HepG2 (cell line): ENCODE measurements around the gene PTPN14. TPM values are rescaled to one million over a fixed set of nuclear protein-coding genes. Genes with fewer than 3 reads are reported as not detected.

ENCODE experiments used
- ARID2 ChIP-seq: sonication (generic); formaldehyde crosslinking; IDR thresholded peaks from 2 replicates; pipeline ENCODE4 v1.8.1; 2022; ENCODE audit warnings: mild to moderate bottlenecking, missing genetic modification reagents, borderline replicate concordance
- CBX1 ChIP-seq: IDR thresholded peaks from one replicate; pipeline ENCODE4 v1.6.1; 2016; ENCODE audit warnings: antibody characterized with exemption, low read depth
- CEBPB ChIP-seq: IDR thresholded peaks from 2 replicates; pipeline ENCODE4 v1.6.1; 2011; ENCODE audit warnings: low read depth, low read length, improper control_type of control experiment, borderline replicate concordance
- EHMT2 ChIP-seq: fragments of 200-600 bp; sonication (generic); IDR thresholded peaks from 2 replicates; pipeline ENCODE4 v1.7.0; 2017; ENCODE audit warnings: antibody characterized with exemption, low read depth, low read length, borderline replicate concordance
- FOXK2 ChIP-seq: fragments of 450-650 bp; IDR thresholded peaks from 2 replicates; pipeline ENCODE4 v1.6.1; 2016
- HMGXB3 ChIP-seq: sonication (generic); formaldehyde crosslinking; IDR thresholded peaks from 2 replicates; pipeline ENCODE4 v1.4.0; 2020; ENCODE audit warnings: missing genetic modification reagents, borderline replicate concordance
- KAT2B ChIP-seq: fragments of 150-350 bp; IDR thresholded peaks from 2 replicates; pipeline ENCODE4 v1.6.1; 2014; ENCODE audit warnings: low read depth, low read length, borderline replicate concordance
- LBX2 ChIP-seq: sonication (generic); formaldehyde crosslinking; IDR thresholded peaks from 2 replicates; pipeline ENCODE4 v1.5.0; 2020; ENCODE audit warnings: missing genetic modification reagents, mild to moderate bottlenecking, borderline replicate concordance
- NFE2L1 ChIP-seq: sonication (generic); formaldehyde crosslinking; IDR thresholded peaks from 2 replicates; pipeline ENCODE4 v1.4.0; 2020; ENCODE audit warnings: missing genetic modification reagents, mild to moderate bottlenecking, borderline replicate concordance
- PAF1 ChIP-seq: IDR thresholded peaks from 2 replicates; pipeline ENCODE4 v1.6.1; 2016; ENCODE audit warnings: missing genetic modification reagents, missing compliant biosample characterization
- PHF5A ChIP-seq: IDR thresholded peaks from one replicate; pipeline ENCODE4 v1.6.1; 2018; ENCODE audit warnings: low read depth, missing genetic modification reagents; ENCODE audit not compliant: unreplicated experiment
- RNF219 ChIP-seq: sonication (generic); formaldehyde crosslinking; IDR thresholded peaks from 2 replicates; pipeline ENCODE4 v1.5.0; 2020; ENCODE audit warnings: mild to moderate bottlenecking, missing genetic modification reagents
- RORA ChIP-seq: sonication (generic); formaldehyde crosslinking; IDR thresholded peaks from 2 replicates; pipeline ENCODE4 v1.5.0; 2020; ENCODE audit warnings: mild to moderate bottlenecking, missing genetic modification reagents, moderate library complexity
- SAP130 ChIP-seq: IDR thresholded peaks from 2 replicates; pipeline ENCODE4 v1.6.1; 2016; ENCODE audit warnings: low read depth
- SATB2 ChIP-seq: sonication (generic); formaldehyde crosslinking; IDR thresholded peaks from 2 replicates; pipeline ENCODE4 v1.5.0; 2020; ENCODE audit warnings: missing genetic modification reagents
- SNRNP70 ChIP-seq: fragments of 200-400 bp; formaldehyde crosslinking; IDR thresholded peaks from 2 replicates; pipeline ENCODE4 v1.6.1; 2017; ENCODE audit warnings: mild to moderate bottlenecking, low read depth, low read length, moderate library complexity
- TFDP1 ChIP-seq: IDR thresholded peaks from 2 replicates; pipeline ENCODE4 v1.6.1; 2016; ENCODE audit warnings: missing compliant biosample characterization, missing genetic modification reagents, borderline replicate concordance
- U2AF2 ChIP-seq: fragments of 200-400 bp; formaldehyde crosslinking; IDR thresholded peaks from 2 replicates; pipeline ENCODE4 v1.6.1; 2017; ENCODE audit warnings: low read depth, mild to moderate bottlenecking, low read length
- ZNF10 ChIP-seq: sonication (generic); formaldehyde crosslinking; IDR thresholded peaks from 2 replicates; pipeline ENCODE4 v1.4.0; 2020; ENCODE audit warnings: mild to moderate bottlenecking, low read depth, missing genetic modification reagents, borderline replicate concordance
- ZNF547 ChIP-seq: sonication (generic); formaldehyde crosslinking; IDR thresholded peaks from 2 replicates; pipeline ENCODE4 v1.5.1; 2020; ENCODE audit warnings: mild to moderate bottlenecking, missing genetic modification reagents
- ZNF576 ChIP-seq: sonication (generic); formaldehyde crosslinking; IDR thresholded peaks from 2 replicates; pipeline ENCODE4 v1.4.0; 2020; ENCODE audit warnings: mild to moderate bottlenecking, missing genetic modification reagents
- ZNF703 ChIP-seq: sonication (generic); formaldehyde crosslinking; IDR thresholded peaks from 2 replicates; pipeline ENCODE4 v1.5.1; 2020; ENCODE audit warnings: missing genetic modification reagents, mild to moderate bottlenecking, moderate library complexity, borderline replicate concordance
- ZNF839 ChIP-seq: sonication (generic); formaldehyde crosslinking; IDR thresholded peaks from 2 replicates; pipeline ENCODE4 v1.4.0; 2020; ENCODE audit warnings: missing genetic modification reagents, mild to moderate bottlenecking, borderline replicate concordance
- polyA plus RNA-seq, 8 experiments: library from polyadenylated mRNA; depleted of rRNA in 3 of 8; stranded (reverse) in 7 of 8; unstranded in 1 of 8; fragments of >200 nt; fragmentation: Illumina TruSeq in 4 of 8; extraction: Trizol in 4 of 8; gene quantifications; 2 replicates each; pipeline versions ENCODE4 v1.2.1 to v1.2.3, GENCODE V29; 2011 to 2016; ENCODE audit warnings: low read depth in 4 of 8, missing spikeins in 1 of 8, mixed read lengths in 1 of 8; ENCODE audit not compliant: insufficient read depth in 1 of 8
- total RNA-seq, 5 experiments: library from RNA; depleted of rRNA; stranded (reverse); fragments of >200 nt; fragmentation: Illumina TruSeq; extraction: Trizol; gene quantifications; 2 replicates each; pipeline ENCODE4 v1.2.3, GENCODE V29; 2016; ENCODE audit warnings: low read depth in 1 of 5

Gene PTPN14
- total and polyA plus RNA-seq, 2 of the 13 experiments (the other 11 are each of a cell fraction or from before 2014, with no cell fraction given): 3.9 to 4.7 TPM

GRCh38 chr1:214460304-214460916 lies 91.0 kb downstream of the PTPN14 start (continued):
- no peak for TF ChIP-seq NFE2L1 (CRISPR knock-in tag)
- TF ChIP-seq ZNF703 (CRISPR knock-in tag): no peak
- no peak for TF ChIP-seq FOXK2
- no peak for TF ChIP-seq KAT2B
- no peak for TF ChIP-seq CBX1
- TF ChIP-seq RNF219: no peak
- TF ChIP-seq PHF5A (CRISPR knock-in tag): no peak
- no peak for TF ChIP-seq ZNF839 (CRISPR knock-in tag)
- TF ChIP-seq EHMT2: no peak
- no peak for TF ChIP-seq LBX2 (CRISPR knock-in tag)
- TF ChIP-seq SAP130 (CRISPR knock-in tag): peak; percentile 38; the same call in 1 of the 2 replicates
- TF ChIP-seq ZNF547 (CRISPR knock-in tag): no peak
- no peak for TF ChIP-seq ZNF10 (CRISPR knock-in tag)
- no peak for TF ChIP-seq PAF1 (CRISPR knock-in tag)
- TF ChIP-seq TFDP1: no peak
- TF ChIP-seq SNRNP70: no peak
- TF ChIP-seq HMGXB3 (CRISPR knock-in tag): no peak
- no peak for TF ChIP-seq RORA (CRISPR knock-in tag)
- TF ChIP-seq ZNF576 (CRISPR knock-in tag): no peak
- TF ChIP-seq ARID2 (CRISPR knock-in tag): no peak
- no peak for TF ChIP-seq CEBPB
- no peak for TF ChIP-seq U2AF2
- no peak for TF ChIP-seq SATB2
